LNCAP (cell line): ENCODE results near the gene TTLL8.

ENCODE experiments used
- TF ChIP-seq, protein P1 (sequence below): fragments of 450-650 bp; IDR thresholded peaks from 2 replicates; pipeline ENCODE4 v1.5.1; 2017; ENCODE audit warnings: mild to moderate bottlenecking

The TTLL8 gene

GRCh38 chr22:50072714-50073538 is 14.8 kb upstream of the TTLL8 start:
- TF ChIP-seq, protein P1, sequence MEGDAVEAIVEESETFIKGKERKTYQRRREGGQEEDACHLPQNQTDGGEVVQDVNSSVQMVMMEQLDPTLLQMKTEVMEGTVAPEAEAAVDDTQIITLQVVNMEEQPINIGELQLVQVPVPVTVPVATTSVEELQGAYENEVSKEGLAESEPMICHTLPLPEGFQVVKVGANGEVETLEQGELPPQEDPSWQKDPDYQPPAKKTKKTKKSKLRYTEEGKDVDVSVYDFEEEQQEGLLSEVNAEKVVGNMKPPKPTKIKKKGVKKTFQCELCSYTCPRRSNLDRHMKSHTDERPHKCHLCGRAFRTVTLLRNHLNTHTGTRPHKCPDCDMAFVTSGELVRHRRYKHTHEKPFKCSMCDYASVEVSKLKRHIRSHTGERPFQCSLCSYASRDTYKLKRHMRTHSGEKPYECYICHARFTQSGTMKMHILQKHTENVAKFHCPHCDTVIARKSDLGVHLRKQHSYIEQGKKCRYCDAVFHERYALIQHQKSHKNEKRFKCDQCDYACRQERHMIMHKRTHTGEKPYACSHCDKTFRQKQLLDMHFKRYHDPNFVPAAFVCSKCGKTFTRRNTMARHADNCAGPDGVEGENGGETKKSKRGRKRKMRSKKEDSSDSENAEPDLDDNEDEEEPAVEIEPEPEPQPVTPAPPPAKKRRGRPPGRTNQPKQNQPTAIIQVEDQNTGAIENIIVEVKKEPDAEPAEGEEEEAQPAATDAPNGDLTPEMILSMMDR: no peak

GRCh38 chr22:50072167-50072555 is 14.1 kb upstream of the TTLL8 start:
- TF ChIP-seq, protein P1: no peak

DNA sequence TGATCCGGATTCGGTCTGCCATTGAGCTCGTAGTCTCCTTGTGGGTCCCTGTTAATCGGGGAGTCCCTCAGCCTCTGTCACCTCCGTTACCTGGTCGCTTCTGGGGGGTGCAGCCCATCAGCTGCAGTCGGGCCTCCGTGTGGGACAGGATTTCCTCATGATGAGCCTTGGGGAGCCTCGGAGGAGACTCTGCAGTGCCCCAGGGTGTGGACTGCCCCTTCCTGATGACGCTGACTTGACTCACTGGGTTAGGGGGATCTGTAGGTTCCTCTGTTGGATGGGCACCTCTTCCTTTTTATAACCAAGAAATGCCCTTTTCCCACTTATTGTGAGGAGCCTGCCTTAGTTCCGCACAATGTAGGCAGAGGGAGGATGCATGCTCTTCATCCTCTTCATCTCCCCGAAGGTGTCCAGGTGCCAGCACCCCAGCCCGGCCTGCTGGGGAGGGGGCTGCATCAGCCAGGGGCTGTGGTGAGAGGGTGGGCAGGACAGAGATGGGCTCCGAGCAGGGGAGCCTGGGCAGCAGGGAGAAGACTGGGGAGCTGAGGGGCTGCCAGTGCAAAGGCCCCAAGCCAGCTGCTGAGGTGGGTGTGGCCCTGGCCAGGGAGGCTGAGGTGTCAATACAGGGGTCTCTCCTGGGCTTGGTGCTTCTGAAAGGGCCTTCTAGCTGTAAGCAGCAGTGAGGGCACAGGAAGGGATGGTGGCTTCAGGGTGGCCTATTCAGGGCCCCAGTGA is 13.5 kb upstream of the TTLL8 start:
- TF ChIP-seq, protein P1: no peak

GRCh38 chr22:50070366-50070765 is 12.3 kb upstream of the TTLL8 start:
- TF ChIP-seq, protein P1: no peak

DNA sequence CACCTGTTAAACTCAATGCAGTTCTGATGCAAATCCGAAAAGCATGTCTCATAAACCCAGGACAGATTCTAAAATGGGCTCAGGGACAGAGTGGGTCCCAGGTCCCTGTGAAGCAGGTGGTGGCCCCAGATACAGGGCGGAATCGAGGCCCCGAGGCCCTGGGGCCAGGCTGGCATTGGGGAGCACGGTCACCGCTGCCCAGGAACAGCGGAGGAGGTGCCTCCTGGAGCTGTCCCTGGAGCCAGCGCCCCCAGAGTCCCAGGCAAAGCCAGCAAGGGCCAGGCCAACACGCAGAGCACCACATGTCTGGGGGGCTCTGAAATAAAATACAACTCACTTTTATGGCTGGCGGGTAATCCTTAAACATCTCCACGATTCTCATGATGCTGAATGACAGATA is 10.0 kb upstream of the TTLL8 start:
- TF ChIP-seq, protein P1: no peak

DNA sequence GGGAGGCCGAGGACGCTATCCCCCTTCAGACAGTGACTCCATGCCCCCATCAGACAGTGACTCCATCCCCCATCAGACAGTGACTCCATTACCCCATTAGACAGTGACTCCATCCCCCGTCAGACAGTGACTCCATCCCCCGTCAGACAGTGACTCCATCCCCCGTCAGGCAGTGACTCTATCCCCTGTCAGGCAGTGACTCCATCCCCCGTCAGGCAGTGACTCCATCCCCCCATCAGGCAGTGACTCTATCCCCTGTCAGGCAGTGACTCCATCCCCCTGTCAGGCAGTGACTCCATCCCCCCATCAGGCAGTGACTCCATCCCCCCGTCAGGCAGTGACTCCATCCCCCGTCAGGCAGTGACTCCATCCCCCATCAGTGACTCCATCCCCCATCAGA is 9.1 kb upstream of the TTLL8 start:
- TF ChIP-seq, protein P1: no peak

DNA sequence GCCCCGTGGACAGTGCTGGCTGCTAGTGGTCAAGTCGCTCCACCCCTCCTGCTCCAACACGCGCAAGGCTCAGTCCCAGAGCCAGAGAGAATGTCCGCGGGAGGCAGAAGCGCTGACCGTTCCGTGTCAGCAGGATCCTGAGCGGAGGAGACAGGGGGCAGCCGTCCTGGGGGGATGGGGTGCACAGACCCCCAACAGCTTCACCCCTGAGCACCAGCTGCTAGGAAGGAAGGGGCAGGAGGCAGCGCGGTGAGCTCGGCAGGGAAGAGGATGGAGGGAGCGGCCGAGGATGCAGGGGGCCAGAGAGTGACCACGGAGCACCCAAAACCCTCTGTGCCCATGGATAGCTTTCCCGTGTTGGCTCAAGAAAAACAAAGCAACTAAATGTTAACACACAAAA is 6.4 kb upstream of the TTLL8 start:
- TF ChIP-seq, protein P1: no peak
